A549 (cell line): Measurements from ENCODE around the gene TTLL11.

Experiments
- BHLHE40 ChIP-seq: IDR thresholded peaks from 2 replicates; pipeline ENCODE4 v1.6.1; 2012; ENCODE audit warnings: low read depth, low read length, inconsistent platforms
- CEBPB ChIP-seq, 2 experiments: fragments of >200 bp in 1 of 2; sonication (Bioruptor Twin) in 1 of 2; formaldehyde crosslinking in 1 of 2; IDR thresholded peaks; 2 replicates each; pipeline ENCODE4 v1.6.1; 2012 to 2016
- CTCF ChIP-seq: fragments of >200 bp; sonication (Bioruptor Twin); formaldehyde crosslinking; IDR thresholded peaks from 3 replicates; pipeline ENCODE4 v1.5.1; 2016
- EHF ChIP-seq: fragments of 250-450 bp; sonication (Bioruptor Pico); IDR thresholded peaks from 2 replicates; pipeline ENCODE4 v1.5.0; 2020; ENCODE audit warnings: mild to moderate bottlenecking
- ELK1 ChIP-seq: fragments of 150-350 bp; IDR thresholded peaks from 2 replicates; pipeline ENCODE4 v1.6.1; 2014; ENCODE audit warnings: low read depth, mild to moderate bottlenecking, low read length
- POLR2A ChIP-seq: IDR thresholded peaks from 2 replicates; pipeline ENCODE4 v1.6.1; 2012; ENCODE audit warnings: mild to moderate bottlenecking, low read length
- REST ChIP-seq: fragments of 200-600 bp; sonication (generic); IDR thresholded peaks from 2 replicates; pipeline ENCODE4 v1.6.1; 2016; ENCODE audit warnings: antibody characterized with exemption, mild to moderate bottlenecking, moderate library complexity
- RFX5 ChIP-seq: fragments of 450-650 bp; IDR thresholded peaks from 2 replicates; pipeline ENCODE4 v1.7.1; 2014; ENCODE audit warnings: antibody characterized with exemption, mild to moderate bottlenecking, moderate library complexity

GRCh38 chr9:121921444-121921843 is 171.7 kb downstream of the TTLL11 start:
- TF ChIP-seq REST (no peak), EHF (no peak), RFX5 (no peak), CTCF (no peak), CEBPB (IDR thresholded peaks at IDR 0.05) (no peak), POLR2A (no peak), BHLHE40 (no peak), ELK1 (no peak)
